Cardiac fibroblast (primary cell): ENCODE measurements around the gene RHOH.
"Not testable (repeated sequence)": the region's sequence is repeated elsewhere in the genome, so short reads cannot be mapped to it uniquely, and the experiment has no call there.

Experiments used
- DNase-seq, 2 donors: peaks; one replicate each; pipeline versions ENCODE4 v3.0.0 to v3.0.0-alpha.2; 2010; ENCODE audit warnings: low read depth in 2 of 2
- H3K4me3 ChIP-seq, 2 donors: replicated peaks in 1 of 2; 1 replicate in 1 of 2; 2 replicates in 1 of 2; pipeline ENCODE4 v1.5.1; 2011; ENCODE audit warnings: low read depth in 2 of 2, low read length in 2 of 2, mild to moderate bottlenecking in 2 of 2, moderate library complexity in 1 of 2
- TF ChIP-seq, protein P1 (sequence below): IDR thresholded peaks from one replicate; pipeline ENCODE4 v1.5.1; 2011; ENCODE audit warnings: low read depth, mild to moderate bottlenecking, low read length, inconsistent platforms

RHOH gene

GRCh38 chr4:40281913-40282312, 85.1 kb downstream of the RHOH start:
- H3K4me3 ChIP-seq = no peak overlapping the region
- TF ChIP-seq, protein P1, sequence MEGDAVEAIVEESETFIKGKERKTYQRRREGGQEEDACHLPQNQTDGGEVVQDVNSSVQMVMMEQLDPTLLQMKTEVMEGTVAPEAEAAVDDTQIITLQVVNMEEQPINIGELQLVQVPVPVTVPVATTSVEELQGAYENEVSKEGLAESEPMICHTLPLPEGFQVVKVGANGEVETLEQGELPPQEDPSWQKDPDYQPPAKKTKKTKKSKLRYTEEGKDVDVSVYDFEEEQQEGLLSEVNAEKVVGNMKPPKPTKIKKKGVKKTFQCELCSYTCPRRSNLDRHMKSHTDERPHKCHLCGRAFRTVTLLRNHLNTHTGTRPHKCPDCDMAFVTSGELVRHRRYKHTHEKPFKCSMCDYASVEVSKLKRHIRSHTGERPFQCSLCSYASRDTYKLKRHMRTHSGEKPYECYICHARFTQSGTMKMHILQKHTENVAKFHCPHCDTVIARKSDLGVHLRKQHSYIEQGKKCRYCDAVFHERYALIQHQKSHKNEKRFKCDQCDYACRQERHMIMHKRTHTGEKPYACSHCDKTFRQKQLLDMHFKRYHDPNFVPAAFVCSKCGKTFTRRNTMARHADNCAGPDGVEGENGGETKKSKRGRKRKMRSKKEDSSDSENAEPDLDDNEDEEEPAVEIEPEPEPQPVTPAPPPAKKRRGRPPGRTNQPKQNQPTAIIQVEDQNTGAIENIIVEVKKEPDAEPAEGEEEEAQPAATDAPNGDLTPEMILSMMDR = no peak
- DNase-seq = no peak

GRCh38 chr4:40282857-40283256, 86.0 kb downstream of the RHOH start:
- not testable (repeated sequence) for H3K4me3 ChIP-seq, DNase-seq

- DNase-seq = no peak
- no peak overlapping the region for H3K4me3 ChIP-seq
- TF ChIP-seq, protein P1 = no peak
Measured at GRCh38 chr4:40283413-40283812, 86.6 kb downstream of the RHOH start.

DNA sequence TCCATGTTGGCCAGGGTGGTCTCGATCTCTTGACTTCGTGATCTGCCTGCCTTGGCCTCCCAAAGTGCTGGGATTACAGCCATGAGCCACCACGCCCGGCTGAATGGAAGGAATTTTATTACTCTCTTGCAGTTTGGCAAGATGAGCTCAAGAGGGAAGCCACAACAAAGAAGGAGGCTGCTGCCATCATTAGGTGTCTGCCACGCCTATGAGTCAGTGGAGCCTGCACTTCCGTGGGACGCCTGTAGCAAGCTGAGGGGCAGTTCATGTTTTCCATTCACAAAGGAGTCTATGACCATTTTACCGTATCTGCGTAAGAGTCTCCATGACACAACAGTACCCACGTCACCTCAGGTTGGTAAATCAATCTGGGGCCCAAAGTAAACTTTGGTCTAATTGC, 87.1 kb downstream of the RHOH start:
- DNase-seq = peak in 1 of 2 donors; percentile 68
- TF ChIP-seq, protein P1 = peak; percentile 13
- H3K4me3 ChIP-seq = no peak overlapping the region

DNA sequence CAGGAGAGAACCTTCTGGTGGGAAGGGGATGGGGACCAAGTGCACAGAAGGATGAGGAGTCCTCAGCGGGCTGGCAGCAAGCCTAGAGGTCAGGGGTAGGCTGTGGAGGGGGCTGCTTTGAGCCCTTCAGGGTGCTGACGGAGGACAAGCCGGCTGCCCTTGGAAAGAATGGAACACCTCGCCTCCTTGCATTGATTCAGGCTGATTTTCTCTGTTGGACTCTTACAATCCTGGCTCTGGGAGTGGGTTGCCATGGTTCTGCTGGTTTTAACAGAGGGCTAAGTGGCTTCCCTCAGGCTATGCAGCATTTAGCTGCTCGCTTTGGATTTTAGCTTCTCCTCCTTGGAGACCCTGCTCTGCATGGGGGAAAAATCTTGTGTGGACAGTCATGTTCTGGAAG, 88.9 kb downstream of the RHOH start:
- DNase-seq = no peak
- TF ChIP-seq, protein P1 = no peak
- no peak overlapping the region for H3K4me3 ChIP-seq

DNA sequence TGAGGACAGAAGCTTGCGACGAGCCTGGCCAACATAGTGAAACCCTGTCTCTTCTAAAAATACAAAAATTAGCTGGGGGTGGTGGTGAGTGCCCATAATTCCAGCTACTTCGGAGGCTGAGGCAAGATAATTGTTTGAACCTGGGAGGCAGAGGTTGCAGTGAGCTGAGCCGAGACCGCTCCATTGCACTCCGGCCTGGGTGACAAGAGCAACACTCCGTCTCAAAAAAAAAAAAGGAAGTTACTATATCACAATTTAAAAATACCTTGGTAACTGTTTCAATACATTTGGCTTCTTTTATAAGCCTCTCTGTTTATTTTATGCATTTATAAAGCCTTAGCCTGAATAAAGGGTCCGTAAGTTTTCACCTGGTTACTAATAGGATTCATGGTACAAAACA, 91.7 kb downstream of the RHOH start:
- no peak overlapping the region for H3K4me3 ChIP-seq
- no peak for DNase-seq
- TF ChIP-seq, protein P1 = no peak

GRCh38 chr4:40289366-40290188, 92.7 kb downstream of the RHOH start:
- H3K4me3 ChIP-seq = no peak overlapping the region
- peak in 1 of 2 donors; percentile 33 for DNase-seq
- TF ChIP-seq, protein P1 = no peak

GRCh38 chr4:40290611-40291186, 93.9 kb downstream of the RHOH start:
- peak; percentile 28 to 40 for DNase-seq
- not testable (repeated sequence) for H3K4me3 ChIP-seq
